ENCODE data around the gene ZNF580. TPM values are rescaled to one million over a fixed set of nuclear protein-coding genes. Genes with fewer than 3 reads are reported as not detected.

ZNF580 gene
- total RNA-seq, 1 donor from 2014 or later, result 35.8 TPM

GRCh38 chr19:55667511-55667910 is 26.7 kb downstream of the ZNF580 start:
- Histone ChIP-seq H2AFZ (ENCODE audit: low read depth, low read length) (no peak overlapping the region), H3K4me1 (ENCODE audit: insufficient read depth, low read length) (peaks cover 4% of the 10 kb centered on the region), H3K36me3 (ENCODE audit: insufficient read depth, low read length) (peaks cover 30% of the 10 kb centered on the region), H3K4me2 (ENCODE audit: low read length) (no peak overlapping the region), H3K9me3 (ENCODE audit: insufficient read depth, low read depth, low read length) (no peaks in the 10 kb centered on the region), H3K79me2 (ENCODE audit: insufficient read depth, low read length) (peaks cover 92% of the 10 kb centered on the region), H3K9ac (ENCODE audit: low read length) (no peak overlapping the region), H3K27me3 (ENCODE audit: insufficient read depth, low read length) (no peaks in the 10 kb centered on the region), H4K20me1 (ENCODE audit: insufficient read depth, low read length) (peaks cover 97% of the 10 kb centered on the region), H3K27ac (ENCODE audit: low read depth, low read length) (no peak overlapping the region), H3K4me3 (ENCODE audit: insufficient read depth, low read depth, low read length) (no peak overlapping the region)
- FAIRE-seq (no peak), DNase-seq (ENCODE audit: low read depth) (no peak)
- peak overlapping the region; percentile 58 for H3K27ac Mint-ChIP-seq (ENCODE audit: unreplicated experiment)
- H3K4me1 Mint-ChIP-seq (ENCODE audit: low read depth, unreplicated experiment), result peaks cover 12% of the 10 kb centered on the region
- H3K36me3 Mint-ChIP-seq (ENCODE audit: low read depth, unreplicated experiment), result peaks cover 19% of the 10 kb centered on the region
- no peaks in the 10 kb centered on the region for H3K27me3 Mint-ChIP-seq (ENCODE audit: low read depth, unreplicated experiment)
- no peak for TF ChIP-seq CTCF (IDR thresholded peaks at IDR 0.05; ENCODE audit: insufficient read depth, low read depth, low read length)
- TF ChIP-seq EZH2 (IDR thresholded peaks at IDR 0.05; ENCODE audit: insufficient read depth, low read length), result no peak
- H3K9me3 Mint-ChIP-seq (ENCODE audit: unreplicated experiment), result peaks cover 1% of the 10 kb centered on the region
- no peak overlapping the region for H3K4me3 Mint-ChIP-seq (ENCODE audit: unreplicated experiment)

GRCh38 chr19:55667958-55668357 is 27.2 kb downstream of the ZNF580 start:
- H3K9me3 Mint-ChIP-seq (ENCODE audit: unreplicated experiment), result peaks cover 1% of the 10 kb centered on the region
- H3K4me1 Mint-ChIP-seq (ENCODE audit: low read depth, unreplicated experiment), result peaks cover 9% of the 10 kb centered on the region
- TF ChIP-seq CTCF (IDR thresholded peaks at IDR 0.05; ENCODE audit: insufficient read depth, low read depth, low read length) (no peak), EZH2 (IDR thresholded peaks at IDR 0.05; ENCODE audit: insufficient read depth, low read length) (no peak)
- peaks cover 25% of the 10 kb centered on the region for H3K36me3 ChIP-seq (ENCODE audit: insufficient read depth, low read length)
- H3K27ac Mint-ChIP-seq (ENCODE audit: unreplicated experiment), result no peak overlapping the region
- H3K27ac ChIP-seq (ENCODE audit: low read depth, low read length), result no peak overlapping the region
- no peak overlapping the region for H2AFZ ChIP-seq (ENCODE audit: low read depth, low read length)
- no peak overlapping the region for H3K4me2 ChIP-seq (ENCODE audit: low read length)
- no peak for DNase-seq (ENCODE audit: low read depth)
- H3K4me1 ChIP-seq (ENCODE audit: insufficient read depth, low read length), result peaks cover 4% of the 10 kb centered on the region
- no peak overlapping the region for H3K4me3 ChIP-seq (ENCODE audit: insufficient read depth, low read depth, low read length)
- no peak overlapping the region for H3K4me3 Mint-ChIP-seq (ENCODE audit: unreplicated experiment)
- no peak for FAIRE-seq
- H3K9ac ChIP-seq (ENCODE audit: low read length), result no peak overlapping the region
- H3K27me3 Mint-ChIP-seq (ENCODE audit: low read depth, unreplicated experiment), result no peaks in the 10 kb centered on the region
- no peaks in the 10 kb centered on the region for H3K9me3 ChIP-seq (ENCODE audit: insufficient read depth, low read depth, low read length)
- peaks cover 15% of the 10 kb centered on the region for H3K36me3 Mint-ChIP-seq (ENCODE audit: low read depth, unreplicated experiment)
- H3K27me3 ChIP-seq (ENCODE audit: insufficient read depth, low read length), result no peaks in the 10 kb centered on the region
- H3K79me2 ChIP-seq (ENCODE audit: insufficient read depth, low read length), result peaks cover 90% of the 10 kb centered on the region
- H4K20me1 ChIP-seq (ENCODE audit: insufficient read depth, low read length), result peaks cover 97% of the 10 kb centered on the region

GRCh38 chr19:55668603-55669348 is 28.0 kb downstream of the ZNF580 start:
- H3K36me3 Mint-ChIP-seq (ENCODE audit: low read depth, unreplicated experiment), result peaks cover 10% of the 10 kb centered on the region
- peaks cover 90% of the 10 kb centered on the region for H3K79me2 ChIP-seq (ENCODE audit: insufficient read depth, low read length)
- FAIRE-seq (no peak), DNase-seq (ENCODE audit: low read depth) (no peak)
- no peaks in the 10 kb centered on the region for H3K9me3 ChIP-seq (ENCODE audit: insufficient read depth, low read depth, low read length)
- TF ChIP-seq EZH2 (IDR thresholded peaks at IDR 0.05; ENCODE audit: insufficient read depth, low read length), result no peak
- no peak for TF ChIP-seq CTCF (IDR thresholded peaks at IDR 0.05; ENCODE audit: insufficient read depth, low read depth, low read length)
- no peak overlapping the region for H3K27ac Mint-ChIP-seq (ENCODE audit: unreplicated experiment)
- peaks cover 14% of the 10 kb centered on the region for H3K4me1 Mint-ChIP-seq (ENCODE audit: low read depth, unreplicated experiment)
- H3K9me3 Mint-ChIP-seq (ENCODE audit: unreplicated experiment), result peaks cover 1% of the 10 kb centered on the region
- peaks cover 97% of the 10 kb centered on the region for H4K20me1 ChIP-seq (ENCODE audit: insufficient read depth, low read length)
- H3K27me3 Mint-ChIP-seq (ENCODE audit: low read depth, unreplicated experiment), result no peaks in the 10 kb centered on the region
- H3K27me3 ChIP-seq (ENCODE audit: insufficient read depth, low read length), result no peaks in the 10 kb centered on the region
- H3K9ac ChIP-seq (ENCODE audit: low read length), result no peak overlapping the region
- no peak overlapping the region for H3K27ac ChIP-seq (ENCODE audit: low read depth, low read length)
- no peak overlapping the region for H3K4me3 Mint-ChIP-seq (ENCODE audit: unreplicated experiment)
- peaks cover 6% of the 10 kb centered on the region for H3K4me1 ChIP-seq (ENCODE audit: insufficient read depth, low read length)
- no peak overlapping the region for H3K4me2 ChIP-seq (ENCODE audit: low read length)
- H2AFZ ChIP-seq (ENCODE audit: low read depth, low read length), result no peak overlapping the region
- H3K4me3 ChIP-seq (ENCODE audit: insufficient read depth, low read depth, low read length), result no peak overlapping the region
- H3K36me3 ChIP-seq (ENCODE audit: insufficient read depth, low read length), result peaks cover 17% of the 10 kb centered on the region
